ENCODE results near the gene ARHGAP18. TPM values are rescaled to one million over a fixed set of nuclear protein-coding genes. Genes with fewer than 3 reads are reported as not detected.
"Not testable (repeated sequence)": the region's sequence is repeated elsewhere in the genome, so short reads cannot be mapped to it uniquely, and the experiment has no call there.

The ARHGAP18 gene
- total RNA-seq, 1 experiment from 2014 or later: 64.5 TPM

- peaks cover 55% of the 10 kb centered on the region for H3K36me3 Mint-ChIP-seq (ENCODE audit: insufficient read depth, unreplicated experiment)
- intact Hi-C loops (cut with micrococcal nuclease; ENCODE audit: unreplicated experiment): loop anchor here (1.0 kb wide), 1 partner anchor 76 kb away; no protein-coding TSS in a partner anchor
- DNase-seq: peak; percentile 15
- no peak overlapping the region for H3K4me3 Mint-ChIP-seq (ENCODE audit: low read depth, unreplicated experiment)
- peaks cover 13% of the 10 kb centered on the region for H3K4me1 Mint-ChIP-seq (ENCODE audit: low read depth, unreplicated experiment)
- BruUV-seq (replicated peaks): no TSS peak
- peaks cover 3% of the 10 kb centered on the region for H3K9me3 Mint-ChIP-seq (ENCODE audit: low read depth, unreplicated experiment)
- no peaks in the 10 kb centered on the region for H3K27me3 Mint-ChIP-seq (ENCODE audit: unreplicated experiment)
- H3K27ac Mint-ChIP-seq (ENCODE audit: unreplicated experiment): peak overlapping the region; percentile 39
- peak; percentile 72 for TF ChIP-seq CTCF (IDR thresholded peaks at IDR 0.05; ENCODE audit: unreplicated experiment)
- CTCF ChIA-PET: interaction anchor here (0.6 to 1.1 kb wide), 3 partner anchors 74 to 132 kb away, joined by 4 to 7 read pairs (median 4); no protein-coding TSS in a partner anchor
Measured at GRCh38 chr6:129575378-129576118, 134.4 kb downstream of the ARHGAP18 start.

GRCh38 chr6:129574605-129575004 is 135.4 kb downstream of the ARHGAP18 start:
- H3K4me3 Mint-ChIP-seq (ENCODE audit: low read depth, unreplicated experiment); H3K27ac Mint-ChIP-seq (ENCODE audit: unreplicated experiment); H3K9me3 Mint-ChIP-seq (ENCODE audit: low read depth, unreplicated experiment); BruUV-seq (replicated peaks); H3K27me3 Mint-ChIP-seq (ENCODE audit: unreplicated experiment); DNase-seq: not testable (repeated sequence)
- Mint-ChIP-seq H3K36me3 (ENCODE audit: insufficient read depth, unreplicated experiment) (peaks cover 54% of the 10 kb centered on the region), H3K4me1 (ENCODE audit: low read depth, unreplicated experiment) (peaks cover 13% of the 10 kb centered on the region)
- CTCF ChIA-PET: interaction anchor here (0.7 to 1.1 kb wide), 2 partner anchors 73 to 75 kb away, joined by 4 to 7 read pairs; no protein-coding TSS in a partner anchor
- intact Hi-C loops (cut with micrococcal nuclease; ENCODE audit: unreplicated experiment): loop anchor here (1.0 kb wide), 1 partner anchor 75 kb away; no protein-coding TSS in a partner anchor

GRCh38 chr6:129570929-129571328 is 139.0 kb downstream of the ARHGAP18 start:
- H3K4me3 Mint-ChIP-seq (ENCODE audit: low read depth, unreplicated experiment); H3K9me3 Mint-ChIP-seq (ENCODE audit: low read depth, unreplicated experiment); DNase-seq; CTCF ChIA-PET; H3K27ac Mint-ChIP-seq (ENCODE audit: unreplicated experiment); H3K27me3 Mint-ChIP-seq (ENCODE audit: unreplicated experiment); BruUV-seq (replicated peaks); intact Hi-C loops (cut with micrococcal nuclease; ENCODE audit: unreplicated experiment): not testable (repeated sequence)
- Mint-ChIP-seq H3K4me1 (ENCODE audit: low read depth, unreplicated experiment) (peaks cover 23% of the 10 kb centered on the region), H3K36me3 (ENCODE audit: insufficient read depth, unreplicated experiment) (peaks cover 54% of the 10 kb centered on the region)

GRCh38 chr6:129568015-129568414 is 142.0 kb downstream of the ARHGAP18 start:
- Mint-ChIP-seq H3K27ac (ENCODE audit: unreplicated experiment) (peak overlapping the region; percentile 7), H3K4me1 (ENCODE audit: low read depth, unreplicated experiment) (peaks cover 11% of the 10 kb centered on the region), H3K9me3 (ENCODE audit: low read depth, unreplicated experiment) (peaks cover 3% of the 10 kb centered on the region), H3K27me3 (ENCODE audit: unreplicated experiment) (no peaks in the 10 kb centered on the region), H3K36me3 (ENCODE audit: insufficient read depth, unreplicated experiment) (peaks cover 30% of the 10 kb centered on the region), H3K4me3 (ENCODE audit: low read depth, unreplicated experiment) (no peak overlapping the region)
- intact Hi-C loops (cut with micrococcal nuclease; ENCODE audit: unreplicated experiment): no loop called here
- CTCF ChIA-PET: no interaction called here
- BruUV-seq (replicated peaks): no TSS peak
- no peak for TF ChIP-seq CTCF (IDR thresholded peaks at IDR 0.05; ENCODE audit: unreplicated experiment)
- DNase-seq: no peak

GRCh38 chr6:129567374-129567773 is 142.6 kb downstream of the ARHGAP18 start:
- DNase-seq: peak; percentile 35
- H3K36me3 Mint-ChIP-seq (ENCODE audit: insufficient read depth, unreplicated experiment): peaks cover 24% of the 10 kb centered on the region
- no TSS peak for BruUV-seq (replicated peaks)
- CTCF ChIA-PET: no interaction called here
- peaks cover 3% of the 10 kb centered on the region for H3K9me3 Mint-ChIP-seq (ENCODE audit: low read depth, unreplicated experiment)
- intact Hi-C loops (cut with micrococcal nuclease; ENCODE audit: unreplicated experiment): loop anchor here (2.0 kb wide), 1 partner anchor 69 kb away; no protein-coding TSS in a partner anchor
- no peaks in the 10 kb centered on the region for H3K27me3 Mint-ChIP-seq (ENCODE audit: unreplicated experiment)
- TF ChIP-seq CTCF (IDR thresholded peaks at IDR 0.05; ENCODE audit: unreplicated experiment): peak; percentile 34
- H3K4me1 Mint-ChIP-seq (ENCODE audit: low read depth, unreplicated experiment): peaks cover 11% of the 10 kb centered on the region
- no peak overlapping the region for H3K27ac Mint-ChIP-seq (ENCODE audit: unreplicated experiment)
- H3K4me3 Mint-ChIP-seq (ENCODE audit: low read depth, unreplicated experiment): no peak overlapping the region
